GM19025 (cell line): ENCODE data around the gene ANKRD11.

ENCODE experiments used
- ATAC-seq: cut with Tn5 transposase; IDR thresholded peaks from one replicate; pipeline ENCODE4 v1.9.1; 2021; ENCODE audit warnings: mild to moderate bottlenecking, low read depth, moderate library complexity; ENCODE audit not compliant: unreplicated experiment

ANKRD11 gene

DNA sequence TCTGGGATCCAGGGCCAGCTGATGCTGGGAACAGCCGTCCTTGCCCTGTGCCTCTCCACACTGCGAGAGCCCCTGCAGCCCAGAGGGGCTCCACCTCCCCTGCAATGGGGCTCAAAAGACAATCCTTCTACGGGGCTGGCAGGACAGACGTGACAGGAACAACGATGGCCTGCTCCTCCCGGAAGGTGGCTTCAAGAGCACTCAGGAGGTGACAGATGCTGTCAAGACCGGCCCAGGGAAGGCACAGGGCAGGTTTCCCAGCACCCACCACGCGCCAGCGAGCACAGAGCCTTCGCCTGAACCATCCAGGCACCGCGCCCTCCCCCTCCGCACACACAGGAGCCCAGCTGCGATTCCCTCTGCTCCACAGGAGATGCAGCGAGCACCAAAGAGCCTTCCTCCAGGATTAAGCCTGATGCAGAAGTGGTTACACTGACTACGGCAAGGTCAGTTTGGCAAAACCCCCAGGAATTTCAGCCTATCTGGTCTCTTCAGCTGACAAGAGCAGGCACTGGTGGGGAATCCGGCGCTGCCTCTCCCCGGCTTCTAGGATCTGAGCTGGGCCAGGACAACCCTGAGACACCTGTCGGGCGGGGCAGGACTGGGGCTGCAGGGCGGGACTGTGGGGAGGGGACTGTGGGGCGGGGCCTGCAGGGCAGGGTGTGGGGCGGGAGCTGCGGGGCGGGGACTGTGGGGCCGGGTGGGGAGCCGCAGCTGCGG lies 169.4 kb downstream of the ANKRD11 start:
- ATAC-seq, result no peak

DNA sequence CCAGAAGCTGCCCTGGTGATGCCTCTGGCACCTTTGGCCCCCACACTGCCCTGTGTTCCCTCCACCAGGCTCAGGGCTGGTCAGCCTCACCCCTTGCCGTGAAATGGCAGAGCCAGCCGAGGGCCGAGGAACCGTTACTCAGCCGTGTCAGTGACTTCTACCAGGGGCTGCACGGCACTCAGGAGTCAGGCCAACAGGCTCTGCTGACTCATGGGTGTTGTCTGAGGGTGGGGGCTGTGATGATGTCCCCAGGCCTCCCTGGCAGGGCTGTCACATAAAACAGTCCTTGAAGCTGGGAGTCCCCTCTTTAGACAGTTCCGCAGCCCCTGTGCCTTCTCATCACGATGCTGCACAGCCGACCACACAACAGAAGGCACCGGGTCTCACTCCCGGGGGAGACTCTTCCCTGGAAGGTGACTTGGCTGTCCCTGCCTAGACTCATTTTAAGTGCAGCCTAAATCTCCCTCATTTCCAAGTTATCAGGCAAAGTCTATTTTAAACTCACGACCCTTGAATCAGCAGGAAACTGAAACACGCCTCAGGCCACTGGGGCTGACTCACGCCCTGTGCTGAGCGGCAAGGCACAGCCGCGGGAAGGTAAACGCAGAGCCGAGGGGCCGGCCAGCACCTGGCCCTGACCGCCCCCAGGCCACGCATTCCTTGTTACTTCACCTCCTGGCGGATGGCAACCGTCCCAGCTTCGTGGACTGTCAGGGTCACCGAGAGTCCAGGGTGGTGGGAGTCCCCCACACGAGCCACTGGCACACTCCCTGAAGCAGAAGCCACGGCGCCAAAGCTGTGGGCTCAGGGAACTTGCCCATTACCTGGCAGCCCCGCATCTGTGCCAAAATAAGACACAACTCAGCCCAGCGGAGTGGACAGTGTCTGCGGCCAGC lies 170.2 kb downstream of the ANKRD11 start:
- ATAC-seq, result peak; percentile 33

DNA sequence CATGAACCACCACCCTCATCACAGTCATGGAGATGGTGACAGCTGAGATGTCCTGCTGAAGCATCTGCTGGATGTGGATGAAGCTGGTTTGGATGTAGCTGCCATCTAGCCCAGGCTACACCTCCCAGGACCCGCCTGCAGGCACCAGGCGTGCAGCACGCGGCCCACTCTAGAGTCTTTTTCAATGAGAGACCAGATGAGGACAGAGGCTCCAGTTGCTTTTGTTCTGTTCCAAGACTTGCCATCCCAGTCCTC lies 170.8 kb downstream of the ANKRD11 start:
- no peak for ATAC-seq

DNA sequence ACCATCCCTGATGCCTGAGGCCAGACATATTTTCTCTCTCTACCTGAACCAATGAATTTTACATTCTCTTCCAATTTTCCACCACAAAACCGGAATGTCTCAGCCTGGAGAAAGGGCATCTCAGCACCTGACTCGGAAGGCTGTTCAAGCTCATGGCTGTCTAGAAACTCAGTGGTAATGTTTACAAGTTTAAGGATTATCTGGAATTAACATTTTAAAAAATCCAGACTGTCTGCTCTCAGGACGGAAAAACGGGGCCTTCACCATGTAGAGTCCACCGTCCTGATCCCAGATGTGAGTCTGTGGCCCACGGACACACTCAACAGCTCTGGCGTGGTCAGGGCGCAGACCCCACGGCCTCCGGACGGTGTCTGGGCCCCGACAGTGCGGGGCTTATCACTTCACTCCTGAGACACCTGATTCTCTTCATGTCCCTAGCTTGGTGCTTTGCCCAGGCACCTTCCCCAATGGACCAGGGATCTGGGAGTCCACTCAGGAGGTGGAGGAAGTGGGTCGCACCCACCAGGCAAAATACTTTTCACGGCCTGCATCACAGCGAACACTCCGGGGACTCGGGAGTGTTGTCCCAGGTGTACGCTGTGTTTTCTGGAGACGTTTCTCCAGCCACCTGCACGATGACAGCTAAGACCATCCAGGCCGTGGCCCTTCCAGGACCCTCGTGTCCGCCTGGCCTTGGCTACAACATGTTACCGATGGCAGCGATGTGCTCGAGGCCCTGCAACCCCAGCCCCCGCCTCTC lies 171.3 kb downstream of the ANKRD11 start:
- ATAC-seq, result no peak

DNA sequence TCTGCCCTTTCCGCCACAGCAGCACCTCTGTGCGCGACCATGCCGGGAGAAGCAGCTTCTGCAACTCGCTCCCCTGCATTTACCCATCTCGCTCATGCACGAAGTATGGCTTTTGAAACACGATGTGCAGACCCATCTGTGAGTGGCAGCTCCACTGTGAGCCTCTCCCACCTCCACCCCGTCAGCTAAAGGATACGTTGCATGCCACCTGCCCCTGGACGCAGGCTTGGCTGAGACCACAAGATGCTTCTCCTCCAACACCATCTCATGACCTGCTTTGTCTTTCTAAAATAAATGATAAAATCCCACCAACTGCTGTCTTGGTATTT lies 172.0 kb downstream of the ANKRD11 start:
- no peak for ATAC-seq

DNA sequence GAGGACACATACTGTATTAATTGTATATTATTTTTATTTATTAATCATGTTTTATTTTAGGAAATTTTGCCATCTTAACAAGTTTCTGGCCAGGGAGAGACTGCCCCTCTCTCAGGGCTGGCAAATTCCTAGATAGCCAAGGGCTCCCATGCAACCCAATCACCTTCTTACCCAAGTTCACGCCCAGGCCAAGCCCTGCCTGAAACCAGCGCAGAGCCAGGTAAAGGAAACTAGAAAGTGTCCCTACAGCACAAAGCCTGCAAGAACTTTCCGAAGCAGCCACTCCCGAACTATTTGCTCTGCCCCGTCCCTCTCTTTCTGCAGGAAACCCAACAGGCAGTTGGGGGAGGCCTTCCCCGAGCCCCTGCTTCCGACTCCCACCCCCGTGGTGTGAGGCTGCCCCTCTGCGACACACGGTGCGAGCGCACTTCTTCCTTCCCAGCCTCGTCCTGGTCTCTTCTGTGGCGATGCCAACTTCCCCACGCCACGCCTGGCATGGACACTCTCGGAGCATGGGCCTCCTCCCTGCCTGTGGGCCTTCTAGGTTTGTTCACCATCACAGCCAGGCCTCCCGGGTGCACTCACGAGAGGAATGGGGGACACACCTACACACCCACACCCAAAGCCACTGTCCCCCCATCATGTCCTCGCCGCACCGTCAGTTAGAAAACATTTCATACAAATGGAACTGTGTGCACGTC lies 172.5 kb downstream of the ANKRD11 start:
- ATAC-seq, result no peak

DNA sequence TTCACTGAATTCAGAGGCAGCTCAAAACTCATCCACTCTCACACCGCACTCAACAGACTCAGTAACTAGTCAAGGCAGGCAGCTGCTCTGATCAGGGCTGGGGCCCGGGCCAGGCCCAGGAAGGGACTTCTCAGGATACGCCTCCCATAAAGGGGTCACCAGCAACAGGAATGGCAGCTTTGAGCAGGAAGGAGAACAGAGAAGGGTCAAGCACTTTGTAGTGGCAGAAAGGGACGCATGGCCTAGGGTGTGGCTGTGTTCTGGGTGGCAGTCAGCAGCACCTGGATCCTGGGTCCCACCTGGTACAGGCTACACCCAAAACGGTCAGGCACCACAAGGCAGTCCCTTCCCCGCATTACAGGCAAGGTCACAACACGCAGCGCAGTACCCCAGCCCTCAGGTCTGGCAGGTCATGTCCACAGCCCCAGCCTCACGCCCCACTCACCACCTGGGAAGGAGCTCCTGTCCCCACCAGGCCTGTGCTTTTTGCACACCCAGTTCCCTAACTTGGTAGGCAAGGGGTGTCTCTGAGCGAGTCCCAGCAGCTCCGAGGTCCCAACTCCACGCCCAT lies 173.2 kb downstream of the ANKRD11 start:
- no peak for ATAC-seq

DNA sequence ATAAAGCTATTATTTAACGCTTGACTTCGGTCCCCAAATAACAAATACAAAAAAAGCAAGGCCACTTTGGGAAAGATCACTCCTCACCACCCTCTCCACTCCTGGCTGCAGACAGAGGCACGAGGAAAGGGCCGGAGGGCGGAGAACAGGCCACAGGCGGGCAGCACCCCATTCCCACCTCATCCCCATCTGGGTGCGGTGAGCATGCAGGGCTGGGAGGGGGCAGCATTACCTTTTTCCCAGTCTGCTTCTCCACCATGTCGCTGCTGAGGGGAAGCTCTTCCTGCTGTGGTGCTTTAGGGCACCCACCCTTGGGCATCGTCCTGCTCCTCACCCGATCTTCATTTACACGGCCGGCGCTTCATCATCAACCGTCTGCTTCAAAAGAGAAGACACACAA lies 173.7 kb downstream of the ANKRD11 start:
- ATAC-seq, result no peak

DNA sequence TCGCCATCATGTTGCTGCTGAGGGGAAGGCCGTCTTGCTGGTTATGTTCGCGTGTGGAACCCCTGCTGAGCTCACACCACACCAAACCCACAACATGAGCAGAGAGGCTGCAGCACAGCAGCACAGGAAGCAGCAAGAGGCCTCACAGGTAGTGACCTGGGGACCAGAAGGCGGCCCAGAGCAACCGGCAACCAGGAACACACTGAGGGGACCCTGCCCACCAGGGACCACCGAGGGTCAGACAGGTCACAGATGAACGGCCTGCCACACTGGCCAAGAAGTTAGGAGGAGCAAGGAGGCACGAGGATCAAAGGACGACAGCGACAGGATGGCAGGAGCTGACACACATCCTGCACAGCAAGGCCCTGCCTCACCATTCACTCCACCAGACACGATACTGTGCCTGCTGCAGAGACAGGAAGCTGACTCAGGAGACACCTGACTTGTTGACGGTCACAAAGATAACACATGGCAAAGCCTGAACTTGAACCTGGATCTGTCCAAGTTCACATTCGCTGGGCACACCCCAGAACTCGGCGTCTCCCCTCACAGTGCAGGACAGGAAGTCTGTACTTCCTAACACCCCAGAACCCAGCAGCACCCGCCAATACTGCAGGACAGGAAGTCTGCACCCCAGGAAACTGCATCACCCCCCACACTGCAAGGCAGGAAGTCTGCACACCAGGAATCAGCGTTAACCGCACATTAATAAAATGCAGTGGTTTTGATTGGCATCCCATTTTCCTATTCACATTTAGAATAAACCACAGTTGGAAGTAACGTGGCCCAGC lies 174.4 kb downstream of the ANKRD11 start:
- no peak for ATAC-seq

DNA sequence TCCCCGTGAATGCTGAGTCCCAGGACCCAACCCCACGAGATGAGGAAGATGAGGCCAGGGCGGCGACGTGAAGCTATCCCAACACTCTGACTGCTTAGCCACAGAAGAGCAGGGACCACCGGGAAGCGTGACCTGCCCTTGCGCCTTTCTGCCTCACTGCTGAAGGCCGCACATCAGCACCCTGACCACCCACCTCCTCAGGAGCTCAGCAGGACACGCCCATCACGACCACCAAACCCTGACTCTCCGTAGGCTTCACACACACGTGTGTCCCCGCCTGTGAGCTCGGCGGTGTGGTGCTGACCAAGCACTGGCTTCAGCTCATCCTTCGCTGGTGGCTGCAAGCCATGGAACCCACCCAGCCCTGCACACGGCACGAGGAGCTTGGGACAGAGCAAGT lies 175.1 kb downstream of the ANKRD11 start:
- no peak for ATAC-seq

DNA sequence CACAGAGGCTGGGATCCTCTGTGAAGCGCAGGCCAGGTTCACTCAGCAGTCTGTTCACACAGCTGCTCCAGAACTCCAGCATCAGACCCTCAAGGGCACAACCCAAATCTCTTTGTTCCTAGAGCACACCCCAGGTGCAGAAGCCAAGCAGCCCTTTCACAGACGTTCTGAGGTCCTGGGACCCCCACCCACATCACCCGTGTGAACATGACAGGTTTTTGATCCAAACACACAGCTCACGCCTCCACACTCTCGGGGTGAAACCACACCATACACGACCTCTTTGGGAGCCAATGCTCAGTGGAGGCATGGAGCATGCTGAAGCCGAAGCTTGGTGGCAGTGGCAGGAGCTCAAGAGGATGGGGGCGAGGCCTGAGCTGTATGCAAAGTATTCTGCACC lies 175.5 kb downstream of the ANKRD11 start:
- no peak for ATAC-seq

DNA sequence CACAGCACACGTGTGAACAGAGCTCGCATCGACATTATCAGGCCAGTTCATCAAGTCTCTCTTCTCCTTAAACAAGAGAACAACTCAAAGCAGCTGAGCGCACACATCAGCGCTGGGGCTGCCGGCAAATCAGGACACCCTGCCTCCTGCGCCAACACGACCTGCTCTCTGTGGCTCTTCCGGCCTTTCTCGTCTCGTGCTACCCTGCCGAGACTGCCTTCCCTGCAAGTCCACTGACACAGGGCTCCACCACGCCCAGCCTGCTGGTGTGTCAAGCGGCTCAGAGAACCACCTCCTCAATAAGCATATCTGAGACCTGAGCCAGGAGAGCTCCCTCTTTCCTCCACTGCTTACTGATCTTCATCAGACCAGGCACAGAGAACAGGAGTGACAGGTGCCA lies 176.0 kb downstream of the ANKRD11 start:
- no peak for ATAC-seq

DNA sequence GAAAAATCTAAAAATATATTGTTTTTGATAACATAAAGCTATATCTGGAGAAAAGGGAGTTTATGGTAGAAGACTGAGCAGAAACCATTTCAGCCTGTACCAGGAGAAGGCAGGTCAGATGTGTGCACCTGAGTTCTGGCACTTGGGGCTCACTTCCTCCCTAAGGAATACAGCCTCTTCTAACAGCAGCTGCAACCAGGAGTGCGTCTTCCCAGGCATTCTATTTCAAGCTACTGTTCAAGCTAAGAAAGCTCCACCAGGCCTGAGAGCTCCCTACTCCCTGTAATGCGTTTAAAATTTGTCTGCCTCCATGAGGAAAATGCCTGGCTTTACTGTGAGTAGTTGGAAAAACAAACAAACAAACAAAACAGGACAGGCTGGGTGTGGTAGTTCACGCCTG lies 176.8 kb downstream of the ANKRD11 start:
- ATAC-seq, result no peak

DNA sequence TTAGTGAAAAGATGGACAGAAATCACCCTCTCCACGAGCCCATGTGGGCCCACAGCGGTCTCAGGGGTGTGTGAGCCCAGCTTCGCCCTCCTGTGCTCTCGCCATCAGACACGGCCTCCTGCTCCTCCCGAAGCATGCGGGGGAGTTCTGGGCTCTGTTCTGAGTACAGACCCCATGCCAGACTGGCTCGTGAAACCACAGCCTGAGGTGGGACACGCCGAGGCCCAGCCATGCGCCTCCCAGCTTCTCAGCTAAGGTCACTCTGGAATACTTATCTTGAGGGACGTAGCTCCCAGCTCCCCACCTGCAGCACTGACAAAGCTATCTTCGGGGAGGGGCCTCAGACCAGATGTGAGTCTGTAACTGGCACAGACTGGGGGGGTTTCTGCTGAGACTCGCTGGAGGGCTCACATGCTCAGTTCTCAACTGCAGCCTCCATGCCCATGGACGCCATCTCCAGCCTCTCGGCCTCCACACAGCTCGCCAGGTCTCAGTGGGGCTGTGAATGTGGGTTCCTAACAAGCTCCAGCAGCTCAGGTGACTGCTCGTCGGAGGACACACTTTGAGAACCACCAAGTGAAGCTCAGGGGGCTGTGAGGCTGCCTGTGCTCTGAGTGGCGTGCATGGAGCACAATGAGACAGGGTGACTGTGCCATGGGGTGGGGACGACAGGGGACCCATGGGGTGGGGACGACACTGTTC lies 177.6 kb downstream of the ANKRD11 start:
- ATAC-seq, result no peak

DNA sequence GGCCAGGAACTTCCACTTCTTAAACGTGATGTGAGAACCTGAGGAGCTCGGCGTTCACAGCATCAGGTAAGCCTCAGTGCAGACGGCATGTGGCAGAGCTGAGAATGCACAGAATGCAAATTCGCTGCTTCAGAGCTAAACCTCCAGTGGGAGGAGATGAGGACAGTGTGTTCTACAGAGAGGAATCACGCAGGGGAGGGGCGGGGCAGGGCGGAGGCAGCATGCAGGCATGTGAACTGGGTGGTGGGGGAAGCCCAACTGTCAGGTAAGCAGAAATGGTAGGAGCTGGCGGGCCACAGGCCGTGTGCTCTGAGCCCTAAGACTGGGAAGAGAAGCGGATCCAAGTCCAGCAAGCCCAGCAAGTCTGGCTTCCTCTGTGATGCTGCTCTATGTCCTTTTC lies 178.2 kb downstream of the ANKRD11 start:
- no peak for ATAC-seq

DNA sequence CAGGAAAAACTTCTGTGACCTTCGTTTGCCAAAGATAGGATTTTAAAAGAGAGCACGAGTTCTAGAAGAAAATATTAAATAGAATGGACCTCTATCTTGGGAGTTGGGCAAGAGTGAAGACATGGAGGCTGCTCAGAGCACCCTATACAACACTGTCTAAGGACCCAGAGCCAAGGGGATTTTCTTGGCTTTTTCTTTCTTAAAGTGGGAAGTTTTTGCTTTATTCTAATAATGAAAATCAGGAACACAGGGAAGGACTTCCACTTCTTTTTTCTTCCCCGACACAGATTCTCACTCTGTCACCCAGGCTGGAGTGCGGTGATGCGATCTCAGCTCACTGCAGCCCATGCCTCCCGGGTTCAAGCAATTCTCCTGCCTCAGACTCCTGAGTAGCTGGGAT lies 178.7 kb downstream of the ANKRD11 start:
- no peak for ATAC-seq

DNA sequence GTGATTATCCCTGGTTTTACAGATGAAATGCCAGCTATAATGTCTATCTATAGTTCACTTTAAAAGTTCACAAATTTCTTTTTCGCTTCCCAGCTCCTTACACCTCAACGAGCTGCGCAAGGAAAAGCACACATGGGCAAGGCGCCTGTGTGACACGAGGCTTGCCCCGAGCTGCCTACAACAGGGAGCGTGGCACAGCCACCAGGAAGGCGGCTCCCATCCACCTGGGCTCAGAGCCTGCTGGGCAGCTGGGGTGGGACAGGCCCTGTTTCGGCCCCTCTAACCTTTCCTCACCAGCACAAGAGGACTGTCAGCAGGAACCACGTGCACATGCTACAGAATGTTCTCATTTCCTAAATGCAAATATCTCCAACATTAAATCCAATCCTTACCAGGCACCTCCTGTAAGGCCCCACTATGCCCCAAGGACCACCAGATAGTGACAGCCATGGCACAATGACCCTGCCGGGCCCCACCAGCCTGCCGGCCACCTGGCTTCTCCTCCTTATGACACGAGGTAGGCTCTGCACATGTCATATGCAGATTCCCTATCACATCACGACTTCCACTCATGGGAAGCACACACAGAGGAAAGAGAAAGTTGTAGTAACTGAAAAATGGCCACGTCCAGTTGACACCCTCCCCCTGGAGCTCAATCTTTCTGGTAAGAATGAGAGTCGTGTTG lies 180.8 kb downstream of the ANKRD11 start:
- ATAC-seq, result no peak

DNA sequence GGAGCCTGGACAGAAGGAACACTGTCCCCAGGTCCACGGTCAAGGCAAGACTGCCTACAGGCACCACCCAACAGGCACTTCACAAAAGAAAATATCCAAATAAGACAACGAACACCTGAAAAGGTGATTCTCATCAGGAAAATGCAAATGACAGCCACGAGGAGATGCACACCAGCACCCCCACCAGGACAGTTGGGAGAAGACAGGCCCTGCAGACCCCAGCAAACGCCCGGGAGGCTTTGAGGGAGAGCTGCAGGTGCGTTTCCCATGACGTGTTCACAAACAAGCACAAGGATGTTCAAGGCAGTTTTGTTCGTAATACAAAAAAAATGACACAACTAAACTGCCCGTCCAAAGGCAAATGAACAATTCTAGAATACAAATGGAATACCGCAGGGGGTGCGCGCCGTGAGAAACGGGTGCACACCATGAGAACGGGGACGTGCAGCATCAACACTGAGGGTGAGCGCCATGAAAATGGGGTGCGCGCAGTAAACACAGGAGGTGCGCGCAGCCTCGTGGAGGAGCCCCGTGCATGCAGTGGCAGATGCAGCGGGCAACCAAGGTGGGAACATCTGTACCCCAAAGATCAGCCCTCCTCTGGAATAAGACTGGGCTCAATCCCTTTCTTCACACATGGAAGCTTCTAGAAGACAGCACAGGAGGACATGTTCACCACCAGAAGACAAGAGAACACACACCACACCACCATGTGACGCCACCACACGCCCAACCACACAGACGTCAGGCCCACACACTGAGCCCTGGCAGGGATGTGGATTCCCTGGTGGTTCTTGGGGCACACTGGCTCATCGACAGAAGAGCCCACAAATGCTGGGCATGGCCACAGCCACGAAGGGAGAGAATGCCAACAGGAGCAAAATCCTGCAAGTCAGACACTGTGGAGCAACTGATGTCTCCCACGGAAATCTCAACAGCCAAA lies 181.7 kb downstream of the ANKRD11 start:
- no peak for ATAC-seq
